SU-DHL-6 (cell line): ENCODE results near the gene EXD3.

Experiments
- EZH2phosphoT487 ChIP-seq: fragments of 200-600 bp; sonication (generic), shearing (Covaris generic); conservative IDR thresholded peaks from 2 replicates; pipeline ENCODE4 v1.6.1; 2018; ENCODE audit warnings: mild to moderate bottlenecking, antibody characterized with exemption, low read length, moderate library complexity, mixed read lengths
- TF ChIP-seq, protein P1 (sequence below): fragments of 200-600 bp; sonication (generic); IDR thresholded peaks from one replicate; pipeline ENCODE4 v1.5.1; 2017; ENCODE audit warnings: antibody characterized with exemption, mild to moderate bottlenecking, low read length, moderate library complexity; ENCODE audit not compliant: insufficient read depth, poor library complexity, severe bottlenecking

DNA sequence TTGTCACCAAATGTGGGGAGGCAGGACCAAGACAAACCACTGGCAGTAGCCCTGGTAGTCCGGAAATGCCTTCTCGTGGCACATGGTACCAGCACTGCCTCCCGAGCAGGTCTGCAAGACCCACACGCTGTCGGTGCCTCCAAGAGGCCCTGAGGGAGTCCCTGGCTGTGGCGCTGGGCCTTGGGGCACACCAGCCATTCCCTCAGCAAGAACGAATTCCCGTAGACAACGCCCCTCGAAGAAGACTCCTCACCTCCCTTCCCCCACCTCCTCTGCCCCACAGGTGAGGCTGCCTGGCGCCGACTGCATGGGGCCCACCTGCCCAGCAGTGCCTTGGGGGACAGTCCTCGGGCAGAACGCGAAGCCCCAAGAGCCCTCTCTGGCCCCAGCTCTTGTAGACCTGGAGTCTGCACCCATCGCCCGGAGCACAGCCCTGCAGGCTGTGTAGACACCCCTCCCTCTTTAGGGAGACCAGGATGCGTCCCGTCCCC lies 56.0 kb downstream of the EXD3 start:
- TF ChIP-seq, protein P1, sequence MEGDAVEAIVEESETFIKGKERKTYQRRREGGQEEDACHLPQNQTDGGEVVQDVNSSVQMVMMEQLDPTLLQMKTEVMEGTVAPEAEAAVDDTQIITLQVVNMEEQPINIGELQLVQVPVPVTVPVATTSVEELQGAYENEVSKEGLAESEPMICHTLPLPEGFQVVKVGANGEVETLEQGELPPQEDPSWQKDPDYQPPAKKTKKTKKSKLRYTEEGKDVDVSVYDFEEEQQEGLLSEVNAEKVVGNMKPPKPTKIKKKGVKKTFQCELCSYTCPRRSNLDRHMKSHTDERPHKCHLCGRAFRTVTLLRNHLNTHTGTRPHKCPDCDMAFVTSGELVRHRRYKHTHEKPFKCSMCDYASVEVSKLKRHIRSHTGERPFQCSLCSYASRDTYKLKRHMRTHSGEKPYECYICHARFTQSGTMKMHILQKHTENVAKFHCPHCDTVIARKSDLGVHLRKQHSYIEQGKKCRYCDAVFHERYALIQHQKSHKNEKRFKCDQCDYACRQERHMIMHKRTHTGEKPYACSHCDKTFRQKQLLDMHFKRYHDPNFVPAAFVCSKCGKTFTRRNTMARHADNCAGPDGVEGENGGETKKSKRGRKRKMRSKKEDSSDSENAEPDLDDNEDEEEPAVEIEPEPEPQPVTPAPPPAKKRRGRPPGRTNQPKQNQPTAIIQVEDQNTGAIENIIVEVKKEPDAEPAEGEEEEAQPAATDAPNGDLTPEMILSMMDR: no peak
- TF ChIP-seq EZH2phosphoT487: no peak
